NCI-H748 treated with DMSO at 0.1 percent for 48 hours (cell line): ENCODE measurements around the gene GON7.
"Not testable (repeated sequence)": the region's sequence is repeated elsewhere in the genome, so short reads cannot be mapped to it uniquely, and the experiment has no call there.

Experiments
- DNase-seq: peaks from one replicate; lab custom pipeline; 2025; lab: John Stamatoyannopoulos, UW

GON7 gene

GRCh38 chr14:93206793-93207467, at the start of gene GON7, which contains the start of gene UBR7:
Gene GON7, minus strand, starts transcription at chr14:93207065. Its CDS starts 28 bp downstream, at chr14:93207037.
Gene UBR7, plus strand, starts transcription at chr14:93207256. Its CDS starts 36 bp downstream, at chr14:93207292.
- peak; percentile 95 for DNase-seq

DNA sequence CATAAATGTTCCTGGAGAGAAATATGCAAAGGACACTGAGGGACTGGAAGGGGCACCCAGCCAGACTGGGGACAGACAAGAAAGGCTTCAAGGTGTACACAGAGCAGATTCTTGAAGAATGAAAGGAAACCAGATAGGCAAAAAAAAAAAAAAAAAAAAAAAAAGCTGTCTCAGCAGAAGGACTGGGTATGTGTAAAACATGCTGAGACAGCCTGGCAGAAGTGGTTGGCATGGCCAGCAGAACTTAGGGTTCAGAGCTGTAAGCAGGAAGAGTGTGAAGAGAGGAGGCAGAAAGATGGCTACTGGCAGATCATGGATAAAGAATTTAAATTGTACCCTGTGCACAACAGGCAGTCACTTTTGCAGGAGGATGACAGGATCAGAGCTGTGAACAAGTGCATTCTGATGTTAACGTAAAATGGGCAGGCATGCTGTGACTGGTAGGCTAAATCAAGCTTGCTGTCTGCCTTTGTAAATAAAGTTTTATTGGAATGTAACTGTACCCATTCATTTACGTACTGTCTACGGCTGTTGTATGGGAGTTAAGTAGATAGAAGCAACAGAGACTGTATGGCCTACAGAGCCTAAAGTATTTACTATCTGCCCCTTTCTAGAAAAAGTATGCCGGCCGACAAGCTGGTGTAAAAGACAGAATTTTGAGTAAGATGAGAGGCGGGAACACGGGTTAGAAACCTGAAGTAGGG, 42.4 kb upstream of the GON7 start:
- DNase-seq, result no peak

DNA sequence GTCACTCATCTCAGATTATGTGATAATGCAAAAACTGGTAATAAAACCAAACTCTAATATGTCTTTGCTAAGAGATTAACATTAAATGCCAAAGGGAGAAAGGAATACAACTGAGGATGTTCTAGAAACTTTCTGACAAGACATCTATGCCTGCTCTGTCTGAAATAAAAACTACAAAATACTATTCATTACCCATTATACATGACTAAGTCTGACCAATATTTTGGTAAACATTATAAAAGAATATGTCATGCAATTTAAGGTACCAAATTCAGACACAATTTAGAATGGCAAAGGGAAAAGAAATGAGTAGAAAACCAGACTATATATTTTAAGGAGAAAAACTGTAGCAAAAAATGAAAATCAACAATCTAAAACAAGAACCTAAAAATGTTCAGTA, 39.7 kb upstream of the GON7 start:
- DNase-seq, result no peak

GRCh38 chr14:93245764-93246420, 39.0 kb upstream of the GON7 start:
- DNase-seq, result no peak

- DNase-seq, result no peak
These were observed 33.8 kb upstream of the GON7 start for GRCh38 chr14:93240678-93241000.

DNA sequence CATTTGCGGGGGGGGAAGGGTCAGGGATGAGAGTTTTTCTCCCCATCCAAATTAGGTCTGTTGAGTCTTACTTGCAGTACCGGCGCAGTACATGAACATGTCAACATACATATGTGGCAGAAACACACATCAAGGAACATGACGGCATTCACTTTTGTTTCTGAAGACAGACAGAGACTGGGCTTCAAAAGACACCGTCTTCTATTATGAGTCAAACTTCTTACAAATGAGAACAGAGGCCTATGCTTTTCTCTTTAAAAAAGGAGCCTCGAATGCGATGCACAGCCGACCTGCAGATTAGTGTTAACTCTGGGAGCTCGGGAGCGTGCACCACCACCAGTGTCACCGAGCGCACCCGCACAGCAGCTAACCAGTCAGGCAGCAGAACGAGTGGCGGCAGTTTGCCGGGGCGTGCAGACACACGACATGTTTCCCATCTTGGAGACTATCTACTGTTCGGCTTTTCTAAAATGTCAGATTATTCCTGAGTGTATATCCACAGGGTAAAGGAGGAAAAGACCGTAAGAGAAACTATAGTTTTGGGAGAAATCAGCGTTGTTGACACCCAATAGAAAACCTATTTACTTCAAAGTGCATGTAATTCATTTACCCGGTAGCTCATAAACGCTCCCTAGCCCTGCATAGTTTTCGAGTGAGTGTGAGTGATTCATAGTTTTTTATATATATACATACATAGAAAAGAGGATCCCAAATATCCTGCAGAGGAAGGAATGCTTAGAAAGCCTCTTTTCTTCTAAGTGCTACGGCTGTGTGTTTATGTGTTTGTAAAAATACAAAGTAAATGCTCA, 33.2 kb upstream of the GON7 start:
- DNase-seq, result no peak

- DNase-seq, result no peak
These were observed 27.9 kb upstream of the GON7 start for GRCh38 chr14:93234798-93235197.

DNA sequence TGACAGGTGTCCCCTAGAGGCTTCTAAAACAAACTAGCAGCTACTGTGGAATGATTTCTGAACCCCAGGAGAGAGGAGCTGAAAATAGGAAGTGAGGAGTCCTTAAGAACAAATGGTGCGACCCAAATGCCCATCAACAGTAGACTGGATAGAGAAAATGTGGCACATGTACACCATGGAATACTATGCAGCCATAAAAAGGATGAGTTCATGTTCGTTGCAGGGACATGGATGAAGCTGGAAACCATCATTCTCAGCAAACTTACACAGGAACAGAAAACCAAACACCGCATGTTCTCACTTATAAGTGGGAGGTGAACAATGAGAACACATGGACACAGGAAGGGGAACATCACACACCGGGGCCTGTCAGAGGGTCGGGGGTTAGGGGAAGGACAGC, 26.2 kb upstream of the GON7 start:
- DNase-seq, result not testable (repeated sequence)

DNA sequence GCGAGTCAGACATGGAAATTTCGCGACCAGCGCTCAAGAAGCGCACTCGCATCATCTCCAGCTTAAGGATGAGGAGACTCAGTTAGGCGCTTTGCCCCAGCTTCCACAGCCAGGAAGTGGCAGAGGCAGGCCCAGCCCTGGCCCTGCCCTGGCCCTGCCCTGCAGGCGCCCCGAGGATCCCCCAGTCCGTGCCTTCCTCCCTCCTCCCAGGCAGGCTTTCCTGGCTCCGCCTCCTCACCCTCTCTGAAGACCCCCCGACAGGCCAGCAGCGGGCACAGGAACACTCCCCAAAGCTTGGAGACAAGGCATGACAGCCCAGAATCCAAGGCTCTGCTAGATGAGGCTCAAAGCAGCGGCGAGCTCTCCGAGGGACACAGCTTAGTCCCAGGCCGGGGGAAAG, 25.3 kb upstream of the GON7 start:
- no peak for DNase-seq

DNA sequence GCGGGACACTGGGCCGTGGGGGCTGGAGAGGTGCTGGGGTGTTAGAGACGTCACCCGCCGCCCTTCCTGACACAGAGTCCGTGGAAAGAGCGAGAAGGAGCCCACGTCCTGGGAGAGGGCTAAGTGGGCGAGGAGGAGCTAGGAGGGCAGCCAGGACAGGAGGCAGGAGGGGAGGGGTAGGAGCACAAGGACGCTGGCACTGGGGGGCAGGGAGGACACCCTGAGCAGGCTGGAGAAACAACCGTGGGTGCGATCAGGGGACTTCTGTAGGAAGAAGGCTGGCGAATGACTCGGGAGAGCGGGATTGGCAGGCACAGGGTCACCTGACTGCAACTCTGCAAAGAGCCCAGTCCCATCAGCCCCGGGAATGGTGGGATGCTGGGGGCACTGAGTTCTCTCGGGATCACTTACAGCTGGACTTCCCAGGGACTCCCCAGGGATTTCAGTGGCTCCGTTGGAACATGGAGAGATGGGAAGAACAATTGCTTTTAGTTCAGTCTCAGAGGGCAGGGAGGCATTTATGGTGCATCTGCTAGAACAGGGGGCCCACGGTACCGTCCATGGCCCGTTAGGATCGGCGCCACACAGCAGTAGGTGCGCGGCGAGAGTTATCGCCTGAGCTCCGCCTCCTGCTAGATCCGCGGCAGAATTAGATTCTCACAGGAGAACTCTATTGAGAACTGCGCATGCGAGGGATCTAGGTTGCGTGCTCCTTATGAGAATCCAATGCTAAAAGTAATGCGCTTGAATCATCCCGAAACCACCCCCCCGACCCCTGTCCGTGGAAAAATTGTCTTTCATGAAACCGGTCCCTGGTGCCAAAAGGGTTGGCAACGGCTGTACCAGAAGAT, 24.5 kb upstream of the GON7 start:
- DNase-seq, result peak; percentile 53

GRCh38 chr14:93230539-93230938, 23.7 kb upstream of the GON7 start:
- DNase-seq, result no peak

- DNase-seq, result no peak
These were observed 21.7 kb upstream of the GON7 start for GRCh38 chr14:93228550-93228949.

- no peak for DNase-seq
These were observed 16.7 kb upstream of the GON7 start for GRCh38 chr14:93223565-93223964.

DNA sequence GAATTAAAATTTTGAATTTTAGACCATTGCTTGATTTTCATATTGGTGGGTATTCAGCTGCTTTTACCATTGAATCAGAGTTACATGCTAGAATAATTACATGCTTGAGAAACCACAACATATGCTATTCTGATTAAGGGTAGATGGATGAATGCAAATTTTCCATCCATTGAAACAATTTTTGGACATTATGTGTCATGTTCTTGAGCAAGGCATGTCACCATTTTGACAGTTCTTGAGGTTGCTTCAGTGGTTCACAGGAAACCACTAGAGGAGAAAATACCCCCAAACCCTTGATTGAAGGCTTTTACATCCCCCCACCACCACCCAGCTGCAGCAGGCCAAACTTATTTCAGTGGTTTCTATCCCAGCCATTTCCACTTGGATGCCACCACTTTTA, 13.6 kb upstream of the GON7 start:
- no peak for DNase-seq

DNA sequence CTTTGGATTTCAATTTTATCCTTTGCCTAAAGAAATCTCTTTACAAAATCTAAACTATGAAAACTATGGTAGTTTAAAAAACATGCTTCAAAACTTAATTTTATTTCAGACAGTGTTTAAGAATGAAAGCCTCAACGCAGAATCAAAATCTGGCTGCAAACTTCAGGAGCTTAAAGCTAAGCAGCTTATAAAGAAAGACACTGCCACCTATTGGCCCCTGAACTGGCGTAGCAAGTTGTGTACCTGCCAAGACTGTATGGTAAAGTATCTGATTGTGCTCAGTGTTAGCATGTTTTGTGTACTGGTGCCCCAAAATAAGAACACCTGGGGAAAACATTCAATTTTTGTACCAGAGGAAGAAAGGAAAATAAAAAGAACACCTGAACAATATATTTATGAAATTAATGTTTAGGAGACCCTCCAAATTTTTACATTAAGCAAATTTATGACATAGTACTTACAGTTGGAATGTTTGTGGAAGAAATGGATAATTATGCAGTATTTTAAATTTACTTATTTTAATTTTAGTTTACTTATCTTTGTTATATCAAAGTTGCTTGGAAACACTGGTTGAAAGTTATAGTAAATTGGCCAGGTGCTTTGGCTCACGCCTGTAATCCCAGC, 12.3 kb upstream of the GON7 start:
- DNase-seq, result peak; percentile 16

DNA sequence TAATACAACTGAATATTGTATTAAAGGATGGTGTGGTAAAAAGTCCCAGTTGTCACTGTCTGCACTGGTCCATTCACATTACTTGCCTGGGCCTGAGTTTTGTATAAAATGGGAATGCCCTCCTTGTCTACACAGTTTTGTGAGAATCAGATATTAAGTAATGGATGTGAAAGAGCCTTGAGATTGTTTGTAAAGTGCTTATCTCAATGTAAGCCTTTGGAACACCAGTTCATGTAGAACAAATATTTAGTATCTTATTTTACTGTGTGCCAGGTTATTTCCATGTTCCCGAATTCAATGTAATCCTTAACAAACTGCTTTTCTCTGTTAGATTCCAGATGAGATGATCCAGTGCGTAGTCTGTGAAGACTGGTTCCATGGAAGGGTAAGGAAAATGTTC, 7.7 kb upstream of the GON7 start:
- DNase-seq, result no peak

GRCh38 chr14:93212432-93212831, 5.6 kb upstream of the GON7 start:
- no peak for DNase-seq

DNA sequence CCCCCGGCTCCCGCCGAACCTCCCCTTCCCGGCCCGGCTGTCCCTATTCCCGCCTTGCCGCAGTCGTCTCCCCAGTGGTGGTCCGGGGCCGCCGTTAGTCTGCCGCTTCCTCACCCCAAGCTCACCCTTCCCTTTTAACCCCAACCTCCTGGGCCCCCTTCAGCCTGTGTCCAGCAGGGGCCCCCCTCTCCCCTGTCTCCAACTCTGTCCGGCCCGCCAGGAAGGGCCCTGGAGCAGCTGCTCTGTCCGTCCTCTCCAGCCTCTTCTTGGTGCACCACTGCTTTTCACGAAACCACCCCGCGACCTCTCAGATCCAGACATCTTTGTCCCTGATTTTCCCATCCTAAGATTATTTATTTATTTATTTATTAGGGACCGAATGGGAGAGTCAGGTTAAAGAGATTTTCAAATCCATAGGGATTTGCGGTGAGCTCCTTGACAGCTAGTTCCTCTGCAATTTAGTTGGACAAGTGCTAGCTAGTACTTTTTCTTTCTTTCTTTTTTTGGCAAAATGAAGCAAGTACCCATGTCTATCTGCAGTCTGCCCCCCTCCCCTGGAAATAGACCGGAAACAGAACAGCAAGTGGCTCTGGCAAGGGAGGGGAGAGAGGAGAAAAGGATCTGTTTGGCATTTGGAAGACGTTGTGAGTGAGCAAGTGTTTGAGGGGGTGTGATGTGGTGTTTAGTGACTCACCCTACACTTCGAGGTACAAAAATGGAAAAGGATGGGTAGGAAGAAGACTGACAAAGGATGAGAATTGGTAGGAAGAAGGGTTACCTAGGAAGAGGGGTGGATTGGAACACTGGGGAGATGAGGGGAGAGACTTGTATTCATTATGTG, 823 bp upstream of the GON7 start:
- peak; percentile 68 for DNase-seq

GRCh38 chr14:93201155-93201704, 5.6 kb downstream of the GON7 start:
- DNase-seq, result no peak

DNA sequence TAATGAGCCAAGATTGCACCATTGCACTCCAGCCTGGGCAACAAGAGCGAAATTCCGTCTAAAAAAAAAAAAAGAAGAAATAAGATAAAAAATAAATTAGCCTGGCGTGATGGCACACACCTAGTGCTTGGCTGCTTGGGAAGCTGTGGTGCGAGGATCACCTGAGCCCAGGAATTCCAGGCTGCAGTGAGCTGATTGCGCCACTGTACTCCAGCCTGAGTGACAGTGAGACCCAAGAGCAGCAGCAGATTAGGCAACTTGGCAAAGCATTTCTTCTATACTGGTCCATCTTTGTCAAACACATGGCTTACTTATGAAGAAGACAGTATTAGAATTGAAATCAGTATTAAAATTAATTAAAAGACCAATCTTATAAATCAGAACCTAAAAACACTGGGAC, 6.3 kb downstream of the GON7 start:
- DNase-seq, result no peak
